Glomerular visceral epithelial cell (primary cell): ENCODE results near the gene CHIC2.
"Not testable (repeated sequence)": the region's sequence is repeated elsewhere in the genome, so short reads cannot be mapped to it uniquely, and the experiment has no call there.

Experiments used
- DNase-seq: peaks from one replicate; pipeline ENCODE4 v3.0.0-alpha.2; 2016; ENCODE audit errors: extremely low spot score

CHIC2 gene

GRCh38 chr4:54061067-54061466 lies 3.3 kb downstream of the CHIC2 start:
- DNase-seq = no peak

DNA sequence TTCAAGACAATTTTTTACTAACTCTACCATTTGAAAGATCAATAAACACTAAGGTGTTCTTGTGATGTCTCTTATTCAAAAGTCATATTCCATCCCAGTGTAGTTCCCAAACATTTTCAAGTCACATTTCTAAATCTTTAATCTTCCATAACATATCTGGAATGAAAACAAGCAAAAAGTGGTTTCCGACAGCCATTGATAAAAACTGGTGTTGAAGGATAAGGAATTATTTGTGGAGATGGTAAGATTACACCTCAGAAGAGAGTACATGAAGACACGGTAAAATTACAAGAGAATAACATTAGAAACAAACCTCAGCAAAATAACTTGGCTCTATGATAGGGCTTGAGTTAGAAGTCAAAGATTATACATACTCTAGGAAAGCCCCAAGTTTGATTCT lies 4.3 kb downstream of the CHIC2 start:
- DNase-seq = no peak

- no peak for DNase-seq
Observed at GRCh38 chr4:54058171-54058570, 6.2 kb downstream of the CHIC2 start.

- no peak for DNase-seq
Observed at GRCh38 chr4:54056360-54056759, 8.0 kb downstream of the CHIC2 start.

GRCh38 chr4:54055494-54055893 lies 8.9 kb downstream of the CHIC2 start:
- DNase-seq = no peak

- no peak for DNase-seq
Observed at GRCh38 chr4:54054501-54054900, 9.9 kb downstream of the CHIC2 start.

DNA sequence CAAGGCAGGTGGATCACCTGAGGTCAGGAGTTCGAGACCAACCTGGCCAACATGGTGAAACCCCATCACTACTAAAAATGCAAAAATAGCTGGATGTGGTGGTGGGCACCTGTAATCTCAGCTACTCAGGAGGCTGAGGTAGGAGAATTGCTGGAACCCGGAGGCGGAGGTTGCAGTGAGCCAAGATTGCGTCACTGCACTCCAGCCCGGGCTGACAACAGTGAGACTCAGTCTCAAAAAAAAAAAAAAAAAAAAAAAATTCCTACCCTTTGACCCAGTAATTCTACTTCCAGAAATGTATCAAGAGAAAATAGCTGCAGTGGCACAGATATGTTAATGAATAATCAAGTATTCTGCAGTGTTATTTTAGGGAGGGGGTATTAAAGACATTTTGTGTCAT lies 11.1 kb downstream of the CHIC2 start:
- not testable (repeated sequence) for DNase-seq

- no peak for DNase-seq
Observed at GRCh38 chr4:54050214-54050904, 14.0 kb downstream of the CHIC2 start.

DNA sequence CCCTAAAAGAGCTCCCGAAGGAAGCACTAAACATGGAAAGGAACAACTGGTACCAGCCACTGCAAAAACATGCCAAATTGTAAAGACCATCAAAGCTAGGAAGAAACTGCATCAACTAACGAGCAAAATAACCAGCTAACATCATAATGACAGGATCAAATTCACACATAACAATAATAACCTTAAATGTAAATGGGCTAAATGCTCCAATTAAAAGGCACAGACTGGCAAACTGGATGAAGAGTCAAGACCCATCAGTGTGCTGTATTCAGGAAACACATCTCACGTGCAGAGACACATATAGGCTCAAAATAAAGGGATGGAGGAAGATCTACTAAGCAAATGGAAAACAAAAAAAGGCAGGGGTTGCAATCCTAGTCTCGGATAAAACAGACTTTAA lies 20.8 kb downstream of the CHIC2 start:
- DNase-seq = not testable (repeated sequence)

- DNase-seq = no peak
Observed at GRCh38 chr4:54041933-54042332, 22.5 kb downstream of the CHIC2 start.

GRCh38 chr4:54041100-54041499 lies 23.3 kb downstream of the CHIC2 start:
- no peak for DNase-seq

DNA sequence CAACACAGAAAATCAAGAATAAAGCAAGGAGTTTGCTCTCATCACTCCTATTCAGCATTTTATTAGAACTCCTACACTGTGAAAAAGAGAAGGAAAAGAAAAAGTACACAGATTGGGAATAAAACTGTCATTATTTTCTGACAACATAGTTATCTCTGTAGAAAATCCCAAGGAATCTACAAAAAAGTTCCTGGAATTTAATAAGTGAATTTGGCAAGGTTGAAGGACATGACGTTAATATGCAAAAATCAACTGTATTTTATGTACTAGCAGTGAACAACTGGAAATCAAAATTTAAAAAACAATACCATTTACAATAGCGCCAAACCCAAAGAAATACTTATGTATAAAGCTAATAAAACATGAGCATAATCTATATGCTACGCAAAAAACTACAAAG lies 26.3 kb downstream of the CHIC2 start:
- no peak for DNase-seq

DNA sequence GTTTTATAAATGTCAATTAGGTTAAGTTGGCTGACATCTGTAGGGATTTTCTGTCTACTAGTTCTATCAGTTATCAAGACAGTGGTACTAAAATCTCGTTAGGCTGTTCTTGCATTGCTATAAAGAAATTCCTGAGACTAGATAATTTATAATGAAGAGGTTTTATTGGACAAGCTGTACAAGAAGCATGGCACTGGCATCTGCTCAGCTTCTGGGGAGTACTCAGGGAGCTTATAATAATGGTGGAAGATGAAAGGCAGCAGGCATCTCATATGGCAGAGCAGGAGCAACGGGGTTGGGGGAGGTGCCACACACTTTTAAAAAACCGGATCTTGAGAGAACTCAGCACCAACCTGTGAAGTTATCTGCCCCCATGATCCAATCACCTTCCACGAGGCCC lies 28.2 kb downstream of the CHIC2 start:
- no peak for DNase-seq

DNA sequence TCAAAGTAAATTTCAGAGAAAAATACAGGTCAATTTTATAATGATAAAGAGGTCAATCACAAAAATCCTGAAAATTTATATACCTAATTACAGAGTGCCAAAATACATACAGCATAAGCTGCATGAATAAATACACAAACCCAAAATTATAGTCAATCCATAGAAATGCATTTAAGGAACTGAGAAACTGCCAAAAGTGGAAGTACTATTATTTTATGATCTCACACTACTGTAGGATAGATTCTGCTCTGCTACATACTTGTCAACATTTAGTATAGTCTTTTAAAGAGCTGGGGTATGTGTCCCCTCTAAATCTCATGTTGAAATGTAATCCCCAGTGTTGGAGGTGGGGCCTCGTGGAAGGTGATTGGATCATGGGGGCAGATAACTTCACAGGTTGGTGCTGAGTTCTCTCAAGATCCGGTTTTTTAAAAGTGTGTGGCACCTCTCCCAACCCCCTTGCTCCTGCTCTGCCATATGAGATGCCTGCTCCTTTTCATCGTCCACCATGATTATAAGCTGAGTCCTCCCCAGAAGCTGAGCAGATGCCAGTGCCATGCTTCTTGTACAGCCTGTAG lies 31.8 kb downstream of the CHIC2 start:
- DNase-seq = peak; percentile 6

- no peak for DNase-seq
Observed at GRCh38 chr4:54027311-54027710, 37.1 kb downstream of the CHIC2 start.

- no peak for DNase-seq
Observed at GRCh38 chr4:54025582-54025981, 38.8 kb downstream of the CHIC2 start.

DNA sequence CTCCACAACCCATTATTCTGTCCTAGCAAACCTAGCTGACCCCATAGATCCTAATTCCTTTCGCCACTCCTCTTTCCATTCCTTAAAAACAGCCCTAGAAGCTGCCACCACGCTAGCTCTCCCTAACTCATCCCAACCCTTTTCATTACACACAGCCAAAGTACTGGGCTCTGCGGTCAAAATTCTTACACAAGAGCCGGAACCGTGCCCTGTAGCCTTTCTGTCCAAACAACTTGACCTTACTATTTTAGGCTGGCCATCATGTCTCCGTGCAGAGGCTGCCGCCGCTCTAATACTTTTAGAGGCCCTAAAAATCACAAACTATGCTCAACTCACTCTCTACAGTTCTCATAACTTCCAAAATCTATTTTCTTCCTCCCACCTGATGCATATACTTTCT lies 41.4 kb downstream of the CHIC2 start:
- DNase-seq = not testable (repeated sequence)

- no peak for DNase-seq
Observed at GRCh38 chr4:54017974-54018373, 46.4 kb downstream of the CHIC2 start.

GRCh38 chr4:54017308-54017707 lies 47.1 kb downstream of the CHIC2 start:
- no peak for DNase-seq

DNA sequence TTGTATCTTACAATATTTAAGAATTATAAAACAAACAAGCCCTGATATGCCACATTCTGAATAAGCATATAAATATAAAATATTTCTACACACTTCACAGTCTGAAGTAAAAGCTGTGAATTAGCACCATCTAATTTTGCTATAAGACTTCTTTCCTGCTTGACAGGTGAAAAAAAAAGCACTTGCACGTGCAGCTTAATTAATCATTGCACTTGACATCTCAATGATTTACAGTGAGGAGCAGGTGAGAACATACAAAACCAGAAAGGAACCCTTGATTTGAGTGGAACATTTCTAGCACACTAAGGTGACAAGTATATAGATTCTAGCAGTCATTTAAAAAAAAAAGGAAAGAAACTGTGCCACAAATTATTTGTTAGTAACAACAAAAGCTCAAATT lies 47.9 kb downstream of the CHIC2 start:
- DNase-seq = no peak

- no peak for DNase-seq
Observed at GRCh38 chr4:54015423-54016030, 48.9 kb downstream of the CHIC2 start.

- no peak for DNase-seq
Observed at GRCh38 chr4:54014666-54015160, 49.7 kb downstream of the CHIC2 start.

DNA sequence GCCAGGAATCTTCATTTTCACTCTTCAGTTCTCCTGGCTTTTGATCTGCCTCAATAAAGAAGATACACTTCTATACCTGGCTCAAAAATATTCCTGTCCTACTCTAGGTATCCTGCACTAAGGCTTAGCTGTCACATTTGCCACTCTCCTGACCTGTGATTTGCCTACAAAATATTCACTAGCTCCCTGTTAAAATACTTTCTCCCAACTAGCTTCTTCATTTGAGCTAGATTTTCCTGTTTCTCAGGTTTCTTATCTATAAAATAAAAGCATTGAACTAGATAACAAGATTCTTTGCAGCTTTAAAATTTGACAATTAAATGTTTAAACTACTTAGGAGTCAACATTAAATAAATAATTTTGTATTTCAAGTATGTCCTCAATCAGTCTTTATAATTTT lies 53.2 kb downstream of the CHIC2 start:
- DNase-seq = no peak
